ENCODE data around the gene ZBTB2.

ZBTB2 gene

GRCh38 chr6:151409260-151409659 is 17.9 kb upstream of the ZBTB2 start:
- no peaks in the 10 kb centered on the region for H3K9me3 ChIP-seq (ENCODE audit: control insufficient read depth, insufficient read depth, low read depth, low read length)
- no peak overlapping the region for H3K4me3 ChIP-seq (ENCODE audit: low read depth, low read length)
- TF ChIP-seq ZNF155 (tag by site-specific recombination; IDR thresholded peaks at IDR 0.05) = no peak
- no peak for TF ChIP-seq ZNF624 (tag by site-specific recombination; IDR thresholded peaks at IDR 0.05)
- CTCF ChIA-PET = no interaction called here
- POLR2A ChIA-PET = no interaction called here
- peaks cover 18 to 85% of the 10 kb centered on the region in 2 experiments for H3K36me3 ChIP-seq (ENCODE audit: control insufficient read depth in 2 of 2, insufficient read depth in 1 of 2, low read length in 2 of 2)
- no peaks in the 10 kb centered on the region for H3K4me1 ChIP-seq (ENCODE audit: control insufficient read depth, insufficient read depth, low read length)
- H3K27ac ChIP-seq (ENCODE audit: extremely low read depth, low read depth, low read length) = no peak overlapping the region

- no peak overlapping the region for H3K4me3 ChIP-seq (ENCODE audit: low read depth, low read length)
- no peak for TF ChIP-seq ZNF488 (tag by site-specific recombination; IDR thresholded peaks at IDR 0.05)
- TF ChIP-seq ZNF600 (tag by site-specific recombination; IDR thresholded peaks at IDR 0.05) = no peak
- no peak for TF ChIP-seq ZBTB21 (tag by site-specific recombination; IDR thresholded peaks at IDR 0.05)
- TF ChIP-seq ZNF23 (tag by site-specific recombination; IDR thresholded peaks at IDR 0.05; ENCODE audit: borderline replicate concordance) = no peak
- no peak for TF ChIP-seq ZBTB17 (tag by site-specific recombination; IDR thresholded peaks at IDR 0.05)
- TF ChIP-seq ZNF529 (tag by site-specific recombination; IDR thresholded peaks at IDR 0.05; ENCODE audit: insufficient replicate concordance) = no peak
- TF ChIP-seq ZNF324 (tag by site-specific recombination; IDR thresholded peaks at IDR 0.05) = no peak
- TF ChIP-seq ZNF530 (tag by site-specific recombination; IDR thresholded peaks at IDR 0.05; ENCODE audit: low read depth) = no peak
- no peak for TF ChIP-seq ZSCAN30 (tag by site-specific recombination; IDR thresholded peaks at IDR 0.05)
- TF ChIP-seq, protein P1, sequence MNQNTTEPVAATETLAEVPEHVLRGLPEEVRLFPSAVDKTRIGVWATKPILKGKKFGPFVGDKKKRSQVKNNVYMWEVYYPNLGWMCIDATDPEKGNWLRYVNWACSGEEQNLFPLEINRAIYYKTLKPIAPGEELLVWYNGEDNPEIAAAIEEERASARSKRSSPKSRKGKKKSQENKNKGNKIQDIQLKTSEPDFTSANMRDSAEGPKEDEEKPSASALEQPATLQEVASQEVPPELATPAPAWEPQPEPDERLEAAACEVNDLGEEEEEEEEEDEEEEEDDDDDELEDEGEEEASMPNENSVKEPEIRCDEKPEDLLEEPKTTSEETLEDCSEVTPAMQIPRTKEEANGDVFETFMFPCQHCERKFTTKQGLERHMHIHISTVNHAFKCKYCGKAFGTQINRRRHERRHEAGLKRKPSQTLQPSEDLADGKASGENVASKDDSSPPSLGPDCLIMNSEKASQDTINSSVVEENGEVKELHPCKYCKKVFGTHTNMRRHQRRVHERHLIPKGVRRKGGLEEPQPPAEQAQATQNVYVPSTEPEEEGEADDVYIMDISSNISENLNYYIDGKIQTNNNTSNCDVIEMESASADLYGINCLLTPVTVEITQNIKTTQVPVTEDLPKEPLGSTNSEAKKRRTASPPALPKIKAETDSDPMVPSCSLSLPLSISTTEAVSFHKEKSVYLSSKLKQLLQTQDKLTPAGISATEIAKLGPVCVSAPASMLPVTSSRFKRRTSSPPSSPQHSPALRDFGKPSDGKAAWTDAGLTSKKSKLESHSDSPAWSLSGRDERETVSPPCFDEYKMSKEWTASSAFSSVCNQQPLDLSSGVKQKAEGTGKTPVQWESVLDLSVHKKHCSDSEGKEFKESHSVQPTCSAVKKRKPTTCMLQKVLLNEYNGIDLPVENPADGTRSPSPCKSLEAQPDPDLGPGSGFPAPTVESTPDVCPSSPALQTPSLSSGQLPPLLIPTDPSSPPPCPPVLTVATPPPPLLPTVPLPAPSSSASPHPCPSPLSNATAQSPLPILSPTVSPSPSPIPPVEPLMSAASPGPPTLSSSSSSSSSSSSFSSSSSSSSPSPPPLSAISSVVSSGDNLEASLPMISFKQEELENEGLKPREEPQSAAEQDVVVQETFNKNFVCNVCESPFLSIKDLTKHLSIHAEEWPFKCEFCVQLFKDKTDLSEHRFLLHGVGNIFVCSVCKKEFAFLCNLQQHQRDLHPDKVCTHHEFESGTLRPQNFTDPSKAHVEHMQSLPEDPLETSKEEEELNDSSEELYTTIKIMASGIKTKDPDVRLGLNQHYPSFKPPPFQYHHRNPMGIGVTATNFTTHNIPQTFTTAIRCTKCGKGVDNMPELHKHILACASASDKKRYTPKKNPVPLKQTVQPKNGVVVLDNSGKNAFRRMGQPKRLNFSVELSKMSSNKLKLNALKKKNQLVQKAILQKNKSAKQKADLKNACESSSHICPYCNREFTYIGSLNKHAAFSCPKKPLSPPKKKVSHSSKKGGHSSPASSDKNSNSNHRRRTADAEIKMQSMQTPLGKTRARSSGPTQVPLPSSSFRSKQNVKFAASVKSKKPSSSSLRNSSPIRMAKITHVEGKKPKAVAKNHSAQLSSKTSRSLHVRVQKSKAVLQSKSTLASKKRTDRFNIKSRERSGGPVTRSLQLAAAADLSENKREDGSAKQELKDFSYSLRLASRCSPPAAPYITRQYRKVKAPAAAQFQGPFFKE (tag by site-specific recombination; IDR thresholded peaks at IDR 0.05; ENCODE audit: borderline replicate concordance) = no peak
- TF ChIP-seq ZNF837 (tag by site-specific recombination; IDR thresholded peaks at IDR 0.05) = no peak
- ChIA-PET POLR2A (no interaction called here), CTCF (no interaction called here)
- H3K36me3 ChIP-seq (ENCODE audit: control insufficient read depth in 2 of 2, insufficient read depth in 1 of 2, low read length in 2 of 2) = peaks cover 19 to 84% of the 10 kb centered on the region in 2 experiments
- no peak overlapping the region for H3K27ac ChIP-seq (ENCODE audit: extremely low read depth, low read depth, low read length)
- H3K9me3 ChIP-seq (ENCODE audit: control insufficient read depth, insufficient read depth, low read depth, low read length) = no peaks in the 10 kb centered on the region
- no peaks in the 10 kb centered on the region for H3K4me1 ChIP-seq (ENCODE audit: control insufficient read depth, insufficient read depth, low read length)
Observed at GRCh38 chr6:151408858-151409257, 17.5 kb upstream of the ZBTB2 start.

DNA sequence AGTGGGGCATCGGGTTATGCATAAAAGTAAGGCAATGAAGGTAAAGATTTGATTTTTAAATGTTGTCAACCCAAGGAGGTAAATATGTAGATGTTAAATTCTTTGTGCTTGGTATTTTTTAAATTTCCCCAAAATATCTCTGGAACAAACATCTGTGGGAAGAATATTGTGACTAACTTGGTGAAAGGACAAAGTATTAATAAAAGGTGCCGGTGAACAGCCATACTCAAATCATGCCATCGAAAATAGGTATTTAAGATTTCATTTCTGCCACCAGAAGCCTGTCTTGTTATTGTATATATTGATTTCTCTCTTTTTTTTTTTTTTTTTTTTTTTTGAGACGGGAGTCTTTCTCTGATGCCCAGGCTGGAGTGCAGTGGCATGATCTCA is 12.6 kb upstream of the ZBTB2 start:
- TF ChIP-seq, protein P2, sequence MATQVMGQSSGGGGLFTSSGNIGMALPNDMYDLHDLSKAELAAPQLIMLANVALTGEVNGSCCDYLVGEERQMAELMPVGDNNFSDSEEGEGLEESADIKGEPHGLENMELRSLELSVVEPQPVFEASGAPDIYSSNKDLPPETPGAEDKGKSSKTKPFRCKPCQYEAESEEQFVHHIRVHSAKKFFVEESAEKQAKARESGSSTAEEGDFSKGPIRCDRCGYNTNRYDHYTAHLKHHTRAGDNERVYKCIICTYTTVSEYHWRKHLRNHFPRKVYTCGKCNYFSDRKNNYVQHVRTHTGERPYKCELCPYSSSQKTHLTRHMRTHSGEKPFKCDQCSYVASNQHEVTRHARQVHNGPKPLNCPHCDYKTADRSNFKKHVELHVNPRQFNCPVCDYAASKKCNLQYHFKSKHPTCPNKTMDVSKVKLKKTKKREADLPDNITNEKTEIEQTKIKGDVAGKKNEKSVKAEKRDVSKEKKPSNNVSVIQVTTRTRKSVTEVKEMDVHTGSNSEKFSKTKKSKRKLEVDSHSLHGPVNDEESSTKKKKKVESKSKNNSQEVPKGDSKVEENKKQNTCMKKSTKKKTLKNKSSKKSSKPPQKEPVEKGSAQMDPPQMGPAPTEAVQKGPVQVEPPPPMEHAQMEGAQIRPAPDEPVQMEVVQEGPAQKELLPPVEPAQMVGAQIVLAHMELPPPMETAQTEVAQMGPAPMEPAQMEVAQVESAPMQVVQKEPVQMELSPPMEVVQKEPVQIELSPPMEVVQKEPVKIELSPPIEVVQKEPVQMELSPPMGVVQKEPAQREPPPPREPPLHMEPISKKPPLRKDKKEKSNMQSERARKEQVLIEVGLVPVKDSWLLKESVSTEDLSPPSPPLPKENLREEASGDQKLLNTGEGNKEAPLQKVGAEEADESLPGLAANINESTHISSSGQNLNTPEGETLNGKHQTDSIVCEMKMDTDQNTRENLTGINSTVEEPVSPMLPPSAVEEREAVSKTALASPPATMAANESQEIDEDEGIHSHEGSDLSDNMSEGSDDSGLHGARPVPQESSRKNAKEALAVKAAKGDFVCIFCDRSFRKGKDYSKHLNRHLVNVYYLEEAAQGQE (tag by site-specific recombination; IDR thresholded peaks at IDR 0.05) = no peak
- TF ChIP-seq, protein P3, sequence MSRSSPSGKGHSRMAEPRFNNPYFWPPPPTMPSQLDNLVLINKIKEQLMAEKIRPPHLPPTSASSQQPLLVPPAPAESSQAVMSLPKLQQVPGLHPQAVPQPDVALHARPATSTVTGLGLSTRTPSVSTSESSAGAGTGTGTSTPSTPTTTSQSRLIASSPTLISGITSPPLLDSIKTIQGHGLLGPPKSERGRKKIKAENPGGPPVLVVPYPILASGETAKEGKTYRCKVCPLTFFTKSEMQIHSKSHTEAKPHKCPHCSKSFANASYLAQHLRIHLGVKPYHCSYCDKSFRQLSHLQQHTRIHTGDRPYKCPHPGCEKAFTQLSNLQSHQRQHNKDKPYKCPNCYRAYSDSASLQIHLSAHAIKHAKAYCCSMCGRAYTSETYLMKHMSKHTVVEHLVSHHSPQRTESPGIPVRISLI (tag by site-specific recombination; IDR thresholded peaks at IDR 0.05) = peak; percentile 70
- Histone ChIP-seq H3K9me3 (ENCODE audit: control insufficient read depth, insufficient read depth, low read depth, low read length) (no peaks in the 10 kb centered on the region), H3K36me3 (ENCODE audit: control insufficient read depth in 2 of 2, insufficient read depth in 1 of 2, low read length in 2 of 2) (peaks cover 16 to 69% of the 10 kb centered on the region in 2 experiments), H3K27ac (ENCODE audit: extremely low read depth, low read depth, low read length) (no peak overlapping the region), H3K4me3 (ENCODE audit: low read depth, low read length) (no peak overlapping the region), H3K4me1 (ENCODE audit: control insufficient read depth, insufficient read depth, low read length) (no peaks in the 10 kb centered on the region)
- ChIA-PET CTCF (no interaction called here), POLR2A (no interaction called here)

Measured in HEK293 (cell line).